SK-N-SH treated with all-trans-retinoic acid at 6 μM for 48 hours (cell line): Measurements from ENCODE around the gene BICDL1.

Experiments used
- ATAC-seq: fragments of 200-7000 bp; cut with Tn5 transposase; 3 replicates; pipeline ENCODE4 v1.9.1; 2020; ENCODE audit warnings: mild to moderate bottlenecking, moderate library complexity
- ARNTL ChIP-seq: fragments of 450-650 bp; formaldehyde crosslinking; IDR thresholded peaks from 2 replicates; pipeline ENCODE4 v1.5.0; 2020; ENCODE audit warnings: low read depth, mild to moderate bottlenecking, moderate library complexity, borderline replicate concordance
- BACH2 ChIP-seq: fragments of 250-450 bp; sonication (Bioruptor Pico); IDR thresholded peaks from 2 replicates; pipeline ENCODE4 v1.9.0; 2021; ENCODE audit warnings: mild to moderate bottlenecking, borderline replicate concordance
- CREB5 ChIP-seq: fragments of 250-450 bp; sonication (Bioruptor Pico); IDR thresholded peaks from 2 replicates; pipeline ENCODE4 v1.5.1; 2020; ENCODE audit warnings: low read depth, mild to moderate bottlenecking, moderate library complexity
- CSDC2 ChIP-seq: fragments of 250-450 bp; sonication (Bioruptor Pico); IDR thresholded peaks from 2 replicates; pipeline ENCODE4 v1.5.0; 2020; ENCODE audit warnings: mild to moderate bottlenecking, moderate library complexity
- ESRRG ChIP-seq: fragments of 250-450 bp; sonication (Bioruptor Pico); IDR thresholded peaks from 2 replicates; pipeline ENCODE4 v1.6.1; 2021; ENCODE audit warnings: mild to moderate bottlenecking
- GLIS3 ChIP-seq: fragments of 250-450 bp; sonication (Bioruptor Pico); IDR thresholded peaks from 2 replicates; pipeline ENCODE4 v1.5.0; 2020; ENCODE audit warnings: mild to moderate bottlenecking, moderate library complexity
- ISL1 ChIP-seq: fragments of 250-450 bp; sonication (Bioruptor Pico); IDR thresholded peaks from 2 replicates; pipeline ENCODE4 v2.1.2; 2022; ENCODE audit warnings: mild to moderate bottlenecking, moderate library complexity
- PATZ1 ChIP-seq: fragments of 250-450 bp; sonication (Bioruptor Pico); IDR thresholded peaks from 2 replicates; pipeline ENCODE4 v1.8.0; 2020; ENCODE audit warnings: mild to moderate bottlenecking, moderate library complexity, borderline replicate concordance
- POU6F1 ChIP-seq: fragments of 250-450 bp; sonication (Bioruptor Pico); IDR thresholded peaks from 2 replicates; pipeline ENCODE4 v1.8.0; 2021; ENCODE audit warnings: low read depth, mild to moderate bottlenecking, moderate library complexity, borderline replicate concordance
- PPARA ChIP-seq: fragments of 250-450 bp; sonication (Bioruptor Pico); IDR thresholded peaks from 2 replicates; pipeline ENCODE4 v1.5.0; 2020; ENCODE audit warnings: mild to moderate bottlenecking, borderline replicate concordance
- RARB ChIP-seq: fragments of 250-450 bp; sonication (Bioruptor Pico); IDR thresholded peaks from 2 replicates; pipeline ENCODE4 v1.8.0; 2021; ENCODE audit warnings: mild to moderate bottlenecking, moderate library complexity
- SNAI2 ChIP-seq: fragments of 250-450 bp; sonication (Bioruptor Pico); IDR thresholded peaks from 2 replicates; pipeline ENCODE4 v1.5.0; 2020; ENCODE audit warnings: mild to moderate bottlenecking, moderate library complexity
- TCF4 ChIP-seq: fragments of 250-450 bp; sonication (Bioruptor Pico); IDR thresholded peaks from 2 replicates; pipeline ENCODE4 v1.8.0; 2021; ENCODE audit warnings: mild to moderate bottlenecking, moderate library complexity, borderline replicate concordance
- TSHZ2 ChIP-seq: fragments of 250-450 bp; sonication (Bioruptor Pico); IDR thresholded peaks from 2 replicates; pipeline ENCODE4 v1.5.0; 2020; ENCODE audit warnings: mild to moderate bottlenecking, moderate library complexity
- ZC3H10 ChIP-seq: fragments of 250-450 bp; sonication (Bioruptor Pico); IDR thresholded peaks from 2 replicates; pipeline ENCODE4 v1.5.1; 2021; ENCODE audit warnings: mild to moderate bottlenecking, moderate library complexity
- ZFP30 ChIP-seq: fragments of 450-650 bp; formaldehyde crosslinking; IDR thresholded peaks from 2 replicates; pipeline ENCODE4 v1.5.0; 2022; ENCODE audit warnings: mild to moderate bottlenecking, moderate library complexity
- ZNF70 ChIP-seq: fragments of 450-650 bp; formaldehyde crosslinking; IDR thresholded peaks from 2 replicates; pipeline ENCODE4 v1.5.0; 2020; ENCODE audit warnings: mild to moderate bottlenecking, moderate library complexity
- ZNF8 ChIP-seq: fragments of 450-650 bp; formaldehyde crosslinking; IDR thresholded peaks from 2 replicates; pipeline ENCODE4 v1.5.0; 2020; ENCODE audit warnings: mild to moderate bottlenecking, moderate library complexity

Gene BICDL1

GRCh38 chr12:120060196-120060595 lies 71.2 kb downstream of the BICDL1 start:
- no peak for TF ChIP-seq CREB5 (CRISPR knock-in tag)
- TF ChIP-seq ESRRG = no peak
- TF ChIP-seq RARB (CRISPR knock-in tag) = no peak
- TF ChIP-seq BACH2 = no peak
- TF ChIP-seq, all 23 proteins: peak for 0
- no peak for ATAC-seq

- no peak for ATAC-seq
These were observed 71.7 kb downstream of the BICDL1 start for GRCh38 chr12:120060717-120061116.

GRCh38 chr12:120061575-120062214 lies 72.7 kb downstream of the BICDL1 start:
- no peak for ATAC-seq
- TF ChIP-seq GLIS3 (CRISPR knock-in tag) (no peak), ZC3H10 (CRISPR knock-in tag) (no peak), PATZ1 (CRISPR knock-in tag) (no peak), ZFP30 (no peak), ARNTL (no peak), SNAI2 (CRISPR knock-in tag) (no peak), ZNF8 (no peak), ISL1 (CRISPR knock-in tag) (no peak), PPARA (CRISPR knock-in tag) (no peak), CREB5 (CRISPR knock-in tag) (no peak), TSHZ2 (no peak), ZNF70 (CRISPR knock-in tag) (no peak), POU6F1 (CRISPR knock-in tag) (no peak), RARB (CRISPR knock-in tag) (no peak), TCF4 (no peak), ESRRG (no peak)

More at GRCh38 chr12:120060717-120061116, 71.7 kb downstream of the BICDL1 start:
- TF ChIP-seq TSHZ2 = no peak
- TF ChIP-seq CSDC2 = no peak
